ENCODE measurements around the gene ARL8B.
"Not testable (repeated sequence)": the region's sequence is repeated elsewhere in the genome, so short reads cannot be mapped to it uniquely, and the experiment has no call there.

Gene ARL8B
- total RNA-seq, result 58.4 to 68.9 reads per million in 2 donors

GRCh38 chr3:5122030-5122740, at the start of gene ARL8B:
Gene ARL8B (plus strand): TSS chr3:5122292. CDS start chr3:5122466, 174 bp downstream.
- peak; percentile 79 to 94 (median 83) for DNase-seq

DNA sequence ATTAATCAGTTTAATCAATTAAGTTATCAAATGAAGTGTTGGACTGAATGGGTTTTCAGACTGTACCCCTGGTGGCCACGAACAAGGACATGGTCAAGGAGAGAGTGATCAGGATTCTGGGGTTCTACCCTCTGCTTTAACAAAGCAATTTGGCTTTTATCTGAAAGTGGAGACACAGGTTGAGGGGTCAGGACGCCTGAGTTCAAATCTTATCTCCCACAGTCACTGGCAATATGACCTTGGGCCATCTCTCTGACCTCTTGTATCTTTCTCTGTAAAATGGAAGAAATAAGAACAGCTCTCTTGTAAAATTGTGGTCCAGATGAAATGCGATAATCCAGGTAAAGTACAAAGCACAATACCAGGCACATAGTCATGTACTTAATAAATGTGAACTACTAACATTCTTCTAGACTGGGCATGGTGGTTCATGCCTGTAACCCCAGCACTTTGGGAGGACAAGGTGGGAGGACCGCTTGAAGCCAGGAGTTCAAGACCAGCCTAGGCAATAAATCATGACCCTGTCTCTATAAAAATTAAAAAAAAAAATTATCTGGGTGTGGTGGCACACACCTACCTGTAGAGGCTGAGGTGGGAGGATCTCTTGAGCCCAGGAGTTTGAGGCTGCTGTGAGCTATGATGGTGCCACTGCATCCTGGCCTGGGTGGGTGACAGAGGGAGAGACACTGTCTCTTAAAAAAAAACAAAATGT, 48.6 kb upstream of the ARL8B start:
- DNase-seq, result no peak

DNA sequence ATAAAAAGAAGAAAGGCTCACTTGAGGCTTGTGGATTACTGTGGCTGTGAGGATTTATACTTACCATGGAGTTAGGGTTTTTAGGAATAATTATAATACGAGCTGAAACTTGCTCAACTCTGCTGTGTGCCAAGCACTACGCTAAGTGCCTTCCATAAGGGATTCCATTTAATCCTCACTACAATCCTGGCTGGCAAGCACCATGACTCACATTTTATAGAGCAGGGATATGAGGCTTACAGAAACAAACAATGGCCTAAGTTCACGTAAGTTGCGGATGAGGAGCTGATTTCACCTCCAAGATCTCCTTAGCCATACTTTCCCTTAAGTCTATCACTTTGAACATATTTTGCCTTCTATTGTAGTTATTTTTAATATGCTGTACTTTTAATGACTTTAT, 43.9 kb upstream of the ARL8B start:
- no peak for DNase-seq

GRCh38 chr3:5079761-5080160, 42.3 kb upstream of the ARL8B start:
- DNase-seq, result no peak

- DNase-seq, result no peak
Observed at GRCh38 chr3:5080779-5081550, 41.1 kb upstream of the ARL8B start.

- DNase-seq, result not testable (repeated sequence)
Observed at GRCh38 chr3:5081973-5082788, 39.9 kb upstream of the ARL8B start.

DNA sequence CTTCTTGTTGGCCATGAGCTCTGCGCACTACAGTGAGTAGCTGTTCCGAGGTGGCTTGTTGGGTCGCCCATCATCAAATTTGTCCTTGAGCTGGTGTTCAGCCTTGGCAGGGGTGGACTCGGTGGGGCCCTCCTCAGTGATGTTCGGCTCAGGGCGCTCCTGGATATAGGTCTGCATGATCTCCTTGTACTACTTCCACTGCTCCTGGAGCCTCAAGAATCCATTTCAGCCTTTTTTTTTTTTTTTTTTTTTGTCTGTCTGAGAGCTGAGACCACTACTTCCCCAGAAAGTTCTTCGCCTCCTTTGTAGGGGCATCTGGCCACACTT, 39.3 kb upstream of the ARL8B start:
- DNase-seq, result no peak

GRCh38 chr3:5084224-5084623, 37.9 kb upstream of the ARL8B start:
- DNase-seq, result no peak

DNA sequence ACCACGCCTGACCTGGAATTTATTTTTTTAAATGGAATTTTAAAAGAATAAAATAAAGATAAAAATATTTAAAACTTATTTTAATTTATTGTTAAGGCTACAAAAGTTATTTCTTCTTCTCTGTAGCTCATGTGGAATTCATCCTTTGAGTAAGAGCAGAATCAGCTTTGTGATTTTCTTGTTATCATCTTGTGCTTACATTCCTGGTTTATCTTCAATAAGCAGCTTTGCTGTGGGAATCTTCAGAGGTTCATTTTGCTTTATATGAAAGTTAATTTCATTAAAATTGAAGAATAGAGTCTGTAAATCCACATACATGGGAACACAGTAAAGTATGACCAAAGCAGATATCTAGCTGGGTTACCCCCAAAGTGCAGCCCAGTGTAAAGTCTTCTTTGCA, 35.4 kb upstream of the ARL8B start:
- no peak for DNase-seq

- no peak for DNase-seq
Observed at GRCh38 chr3:5087209-5087608, 34.9 kb upstream of the ARL8B start.

- no peak for DNase-seq
Observed at GRCh38 chr3:5090197-5090596, 31.9 kb upstream of the ARL8B start.

- no peak for DNase-seq
Observed at GRCh38 chr3:5092018-5092417, 30.1 kb upstream of the ARL8B start.

- DNase-seq, result no peak
Observed at GRCh38 chr3:5093731-5094130, 28.4 kb upstream of the ARL8B start.

DNA sequence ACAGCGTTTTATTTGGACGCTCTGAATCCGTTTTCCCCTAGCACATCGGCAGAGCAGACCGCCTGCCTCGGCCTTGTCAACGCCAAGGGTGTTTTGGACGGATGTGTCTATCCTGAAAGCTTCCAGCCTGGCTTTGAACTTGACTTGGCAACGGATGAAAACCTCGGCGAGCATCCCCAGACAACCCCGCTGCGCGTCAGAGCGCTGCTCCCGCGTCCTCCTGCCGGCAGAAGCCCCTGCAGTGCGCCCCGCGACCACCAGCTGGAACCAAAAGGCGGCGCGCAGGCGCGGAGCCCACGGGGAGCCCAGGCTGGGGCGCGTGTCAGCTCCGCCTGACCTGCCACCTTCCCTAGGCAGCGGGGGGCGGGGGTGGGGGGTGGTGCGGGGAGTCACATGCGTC, 26.2 kb upstream of the ARL8B start:
- no peak for DNase-seq

- no peak for DNase-seq
Observed at GRCh38 chr3:5096336-5097008, 25.6 kb upstream of the ARL8B start.

- no peak for DNase-seq
Observed at GRCh38 chr3:5098346-5098745, 23.7 kb upstream of the ARL8B start.

DNA sequence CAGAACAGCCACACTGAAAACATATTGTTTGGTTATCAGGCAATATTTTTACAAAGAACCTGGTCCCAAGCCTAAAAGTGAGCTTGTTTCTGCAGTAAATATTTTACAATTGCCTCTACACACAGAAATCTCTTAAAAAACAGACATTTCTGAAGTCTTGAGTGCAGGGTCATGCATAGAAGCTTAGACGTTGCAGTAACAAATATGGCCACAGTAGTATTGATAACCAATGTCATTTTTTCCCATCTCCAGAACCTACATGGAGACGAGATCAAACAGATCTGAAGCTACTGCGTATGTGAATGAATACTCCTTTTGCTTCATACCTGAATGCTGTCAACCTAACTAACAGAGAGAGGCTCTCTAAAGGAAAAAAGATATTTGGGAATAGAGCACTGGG, 19.6 kb upstream of the ARL8B start:
- no peak for DNase-seq

GRCh38 chr3:5103743-5104142, 18.3 kb upstream of the ARL8B start:
- DNase-seq, result no peak

- no peak for DNase-seq
Observed at GRCh38 chr3:5105050-5105449, 17.0 kb upstream of the ARL8B start.

GRCh38 chr3:5106371-5106770, 15.7 kb upstream of the ARL8B start:
- not testable (repeated sequence) for DNase-seq

DNA sequence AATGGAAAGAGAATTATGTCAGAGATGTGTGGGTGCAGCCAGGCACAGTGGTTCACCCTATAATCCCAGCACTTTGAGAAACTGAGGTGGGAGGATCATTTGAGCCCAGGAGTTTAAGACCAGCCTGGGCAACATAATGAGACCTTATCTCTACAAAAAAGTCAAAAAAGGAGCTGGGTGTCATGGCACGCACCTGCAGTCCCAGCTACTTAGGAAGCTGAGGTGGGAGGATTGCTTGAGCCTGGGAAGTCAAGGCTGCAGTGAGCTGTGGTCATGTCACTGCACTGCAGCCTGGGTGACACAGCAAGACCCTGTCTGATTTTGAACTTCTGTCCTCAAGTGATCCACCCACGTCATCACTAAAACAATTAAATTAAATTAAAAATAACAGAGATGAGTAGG, 15.2 kb upstream of the ARL8B start:
- not testable (repeated sequence) for DNase-seq

DNA sequence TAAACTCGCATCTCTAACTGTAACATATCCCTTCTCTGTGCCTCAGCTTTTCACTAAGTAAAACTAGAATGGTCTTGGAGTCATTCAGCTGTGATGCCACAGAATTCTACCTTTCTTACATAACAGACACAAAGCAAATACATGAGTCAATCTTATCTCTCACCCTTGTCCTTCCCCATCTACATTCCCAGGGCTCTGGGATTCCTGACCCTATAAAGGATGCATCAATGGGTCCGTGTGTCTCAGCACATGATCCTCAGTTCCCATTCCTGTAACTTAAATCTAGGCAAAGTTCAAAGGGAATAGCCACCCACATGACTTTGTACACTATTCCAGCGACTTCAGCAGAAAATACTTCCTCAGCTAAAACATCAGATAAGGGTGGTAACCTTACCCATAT, 11.8 kb upstream of the ARL8B start:
- no peak for DNase-seq

All from T-helper 2 cell (primary cell).